ENCODE data around the gene MSANTD2. TPM values are rescaled to one million over a fixed set of nuclear protein-coding genes. Genes with fewer than 3 reads are reported as not detected.

The MSANTD2 gene
- polyA plus RNA-seq, 1 experiment = 3.4 TPM

DNA sequence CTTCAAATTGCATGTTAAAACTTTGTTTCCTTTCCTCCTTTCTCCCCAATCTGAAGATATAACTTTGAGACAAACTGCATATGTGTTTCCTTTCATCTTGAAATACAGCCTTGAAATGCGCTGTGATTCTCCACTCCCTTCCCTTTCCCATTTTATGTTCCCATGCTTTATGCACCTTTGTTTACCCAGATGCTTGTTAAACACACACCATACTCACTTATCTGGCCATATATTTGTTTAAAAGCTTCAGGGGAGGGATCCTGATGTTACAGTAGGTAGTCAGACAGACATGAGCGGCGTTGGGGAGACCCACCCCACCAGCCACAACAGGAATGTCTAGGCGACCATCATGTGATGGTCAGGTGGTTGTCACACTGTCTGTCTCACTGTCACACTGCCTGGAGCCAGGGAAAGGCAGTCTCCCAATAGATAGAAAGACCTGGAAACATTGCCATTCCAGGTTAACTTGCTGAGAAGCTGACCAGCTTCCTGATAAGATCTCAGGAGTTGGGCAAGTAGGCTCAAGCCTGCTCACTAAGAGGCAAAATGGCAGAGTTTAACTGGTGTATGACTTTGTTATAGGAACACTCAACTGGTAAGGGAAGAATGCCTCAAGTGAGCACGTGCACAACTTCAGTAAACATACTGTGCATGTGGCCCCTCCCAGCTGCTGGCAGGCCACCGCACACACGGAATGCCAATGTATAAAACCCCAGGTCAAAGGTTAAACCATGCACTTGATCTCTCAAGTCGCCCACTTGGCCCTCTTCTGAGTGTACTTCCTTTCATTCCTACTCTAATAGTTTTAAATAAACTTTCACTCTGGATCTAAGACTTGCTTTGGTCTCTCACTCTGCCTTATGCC, 23.5 kb upstream of the MSANTD2 start:
- peaks cover 9% of the 10 kb centered on the region for H3K27me3 ChIP-seq (ENCODE audit: control insufficient read depth, insufficient read depth, low read length)
- ChIA-PET POLR2A (no interaction called here), CTCF (interaction anchor here (1.1 to 1.5 kb wide), 2 partner anchors 14 to 16 kb away, joined by 3 read pairs; no protein-coding TSS in a partner anchor)
- TF ChIP-seq, protein P1, sequence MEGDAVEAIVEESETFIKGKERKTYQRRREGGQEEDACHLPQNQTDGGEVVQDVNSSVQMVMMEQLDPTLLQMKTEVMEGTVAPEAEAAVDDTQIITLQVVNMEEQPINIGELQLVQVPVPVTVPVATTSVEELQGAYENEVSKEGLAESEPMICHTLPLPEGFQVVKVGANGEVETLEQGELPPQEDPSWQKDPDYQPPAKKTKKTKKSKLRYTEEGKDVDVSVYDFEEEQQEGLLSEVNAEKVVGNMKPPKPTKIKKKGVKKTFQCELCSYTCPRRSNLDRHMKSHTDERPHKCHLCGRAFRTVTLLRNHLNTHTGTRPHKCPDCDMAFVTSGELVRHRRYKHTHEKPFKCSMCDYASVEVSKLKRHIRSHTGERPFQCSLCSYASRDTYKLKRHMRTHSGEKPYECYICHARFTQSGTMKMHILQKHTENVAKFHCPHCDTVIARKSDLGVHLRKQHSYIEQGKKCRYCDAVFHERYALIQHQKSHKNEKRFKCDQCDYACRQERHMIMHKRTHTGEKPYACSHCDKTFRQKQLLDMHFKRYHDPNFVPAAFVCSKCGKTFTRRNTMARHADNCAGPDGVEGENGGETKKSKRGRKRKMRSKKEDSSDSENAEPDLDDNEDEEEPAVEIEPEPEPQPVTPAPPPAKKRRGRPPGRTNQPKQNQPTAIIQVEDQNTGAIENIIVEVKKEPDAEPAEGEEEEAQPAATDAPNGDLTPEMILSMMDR (IDR thresholded peaks at IDR 0.05; ENCODE audit: insufficient read depth, low read depth, low read length) = no peak
- no peak overlapping the region for H3K4me3 ChIP-seq (ENCODE audit: low read depth, low read length)
- no peaks in the 10 kb centered on the region for H3K36me3 ChIP-seq (ENCODE audit: control insufficient read depth, insufficient read depth, low read length)
- no peak for DNase-seq (ENCODE audit: low read depth)

DNA sequence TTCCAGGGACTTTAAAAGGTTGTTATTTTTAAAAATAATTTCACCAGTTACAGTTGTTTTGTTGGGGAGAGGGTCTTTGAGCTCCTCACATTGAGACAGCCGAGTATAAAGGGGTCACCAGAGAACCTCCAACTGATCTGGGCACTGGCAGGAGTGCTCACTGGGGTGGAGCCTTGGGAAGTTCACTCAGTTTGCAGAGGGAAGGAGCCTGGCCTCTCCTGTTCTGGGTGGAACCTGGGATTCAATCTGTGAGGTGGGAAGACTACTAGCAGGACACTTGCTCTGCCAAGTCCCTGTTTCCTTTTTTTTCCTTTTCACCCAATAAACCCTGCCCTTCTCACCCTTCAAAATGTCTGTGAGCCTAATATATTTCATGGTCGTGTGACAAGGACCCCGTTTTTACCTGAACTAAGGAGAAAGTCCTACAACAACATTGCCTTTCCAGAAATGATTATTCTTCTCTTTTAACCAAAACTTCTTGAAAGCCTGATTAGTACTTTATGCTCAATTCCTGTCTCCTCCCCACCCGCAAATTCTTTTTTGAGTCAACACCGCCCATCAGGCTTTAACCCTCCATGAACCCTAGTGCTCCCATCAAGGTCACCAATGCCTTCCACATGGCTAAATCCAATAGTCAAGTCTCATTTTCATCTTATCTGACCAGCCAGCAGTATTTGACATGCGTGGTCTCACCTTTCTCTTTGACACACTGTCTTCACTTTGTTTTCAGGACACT, 22.0 kb upstream of the MSANTD2 start:
- CTCF ChIA-PET = interaction anchor here (0.6 kb wide), 1 partner anchor 28 kb away, joined by 3 read pairs; no protein-coding TSS in a partner anchor
- POLR2A ChIA-PET = no interaction called here
- no peak for DNase-seq (ENCODE audit: low read depth)
- no peaks in the 10 kb centered on the region for H3K36me3 ChIP-seq (ENCODE audit: control insufficient read depth, insufficient read depth, low read length)
- TF ChIP-seq, protein P1 (IDR thresholded peaks at IDR 0.05; ENCODE audit: insufficient read depth, low read depth, low read length) = no peak
- H3K4me3 ChIP-seq (ENCODE audit: low read depth, low read length) = no peak overlapping the region
- peaks cover 15% of the 10 kb centered on the region for H3K27me3 ChIP-seq (ENCODE audit: control insufficient read depth, insufficient read depth, low read length)

DNA sequence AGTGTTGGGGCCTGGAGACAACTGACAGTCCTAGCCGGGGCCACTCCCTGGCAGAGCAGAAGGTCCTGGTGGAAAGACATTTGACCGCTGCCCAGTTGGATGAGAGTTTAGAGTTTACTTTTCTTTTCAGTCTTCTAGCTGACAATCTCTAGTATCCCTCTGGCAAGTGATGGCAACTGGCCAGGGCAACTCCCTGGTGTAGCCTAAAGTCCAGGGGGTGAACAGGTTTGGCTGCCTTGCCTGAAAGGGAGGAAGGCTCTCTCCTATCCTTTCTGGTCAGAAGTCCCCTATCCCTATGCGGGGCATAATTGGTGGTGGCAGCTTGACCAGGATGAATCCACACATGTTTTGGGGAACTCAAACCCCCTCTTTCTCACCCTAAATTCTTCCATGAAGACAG, 16.8 kb upstream of the MSANTD2 start:
- H3K4me3 ChIP-seq (ENCODE audit: low read depth, low read length) = no peak overlapping the region
- POLR2A ChIA-PET = no interaction called here
- DNase-seq (ENCODE audit: low read depth) = no peak
- no peaks in the 10 kb centered on the region for H3K36me3 ChIP-seq (ENCODE audit: control insufficient read depth, insufficient read depth, low read length)
- peaks cover 11% of the 10 kb centered on the region for H3K27me3 ChIP-seq (ENCODE audit: control insufficient read depth, insufficient read depth, low read length)
- TF ChIP-seq, protein P1 (IDR thresholded peaks at IDR 0.05; ENCODE audit: insufficient read depth, low read depth, low read length) = no peak
- CTCF ChIA-PET = no interaction called here

DNA sequence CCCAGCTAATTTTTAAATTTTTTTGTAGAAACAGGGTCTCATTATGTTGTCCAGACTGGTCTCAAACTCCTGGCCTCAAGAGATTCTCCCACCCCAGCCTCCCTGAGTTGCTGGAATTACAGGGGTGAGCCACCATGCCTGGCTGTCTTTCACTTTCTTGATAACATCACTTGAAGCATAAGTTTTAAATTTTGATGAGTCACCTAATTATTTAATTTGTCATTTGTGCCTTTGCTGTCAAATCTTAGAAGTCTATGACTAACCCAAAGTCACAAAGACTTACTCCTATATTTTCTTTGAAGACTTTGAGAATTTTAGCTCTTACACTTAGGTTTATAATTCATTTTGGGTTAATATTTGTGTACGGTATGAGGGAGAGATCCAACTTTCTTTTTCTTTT, 14.5 kb upstream of the MSANTD2 start:
- CTCF ChIA-PET = interaction anchor here (1.0 to 3.0 kb wide), 7 partner anchors 10 to 146 kb away, joined by 3 to 17 read pairs (median 6); partner anchors contain the start of gene ROBO3
- TF ChIP-seq, protein P1 (IDR thresholded peaks at IDR 0.05; ENCODE audit: insufficient read depth, low read depth, low read length) = no peak
- peaks cover 8% of the 10 kb centered on the region for H3K27me3 ChIP-seq (ENCODE audit: control insufficient read depth, insufficient read depth, low read length)
- POLR2A ChIA-PET = no interaction called here
- H3K36me3 ChIP-seq (ENCODE audit: control insufficient read depth, insufficient read depth, low read length) = no peaks in the 10 kb centered on the region
- H3K4me3 ChIP-seq (ENCODE audit: low read depth, low read length) = no peak overlapping the region
- no peak for DNase-seq (ENCODE audit: low read depth)

DNA sequence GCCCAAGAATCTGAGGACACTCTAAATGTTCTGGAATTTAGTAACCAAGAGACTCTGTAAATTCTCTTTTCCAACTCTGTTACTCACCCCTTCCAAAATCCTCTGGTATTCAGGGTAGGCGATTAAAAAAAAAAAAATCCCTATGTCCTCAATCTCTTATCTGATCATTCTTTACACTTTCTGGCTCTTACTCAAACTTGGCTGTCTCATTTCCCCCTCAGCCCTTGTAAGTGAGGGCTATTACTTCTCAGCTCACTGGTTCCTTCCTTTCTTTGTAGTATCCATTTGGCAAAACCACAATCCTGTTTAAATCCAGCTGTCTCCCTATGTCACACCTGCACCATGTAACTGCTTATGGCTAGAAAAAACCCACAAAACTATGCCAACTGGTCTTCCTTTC, 12.7 kb upstream of the MSANTD2 start:
- POLR2A ChIA-PET = no interaction called here
- CTCF ChIA-PET = interaction anchor here (1.4 to 3.0 kb wide), 5 partner anchors 9 to 149 kb away, joined by 3 to 17 read pairs (median 6); partner anchors contain the start of gene ROBO3
- Histone ChIP-seq H3K36me3 (ENCODE audit: control insufficient read depth, insufficient read depth, low read length) (no peaks in the 10 kb centered on the region), H3K4me3 (ENCODE audit: low read depth, low read length) (no peak overlapping the region), H3K27me3 (ENCODE audit: control insufficient read depth, insufficient read depth, low read length) (peaks cover 3% of the 10 kb centered on the region; the same call in 1 of the 2 replicates)
- no peak for DNase-seq (ENCODE audit: low read depth)
- TF ChIP-seq, protein P1 (IDR thresholded peaks at IDR 0.05; ENCODE audit: insufficient read depth, low read depth, low read length) = no peak

All from BJ (cell line).